Neural crest cell (in vitro differentiated cells): Measurements from ENCODE around the gene SCARB1. TPM values are rescaled to one million over a fixed set of nuclear protein-coding genes. Genes with fewer than 3 reads are reported as not detected.

Experiments
- DNase-seq: peaks from one replicate; pipeline ENCODE4 v3.0.0; 2021; ENCODE audit warnings: low read depth, mixed read lengths, low spot score
- H3K27ac Mint-ChIP-seq: one replicate; pipeline ENCODE4 v1.8.0; 2021; ENCODE audit warnings: mild to moderate bottlenecking, mixed read lengths; ENCODE audit not compliant: unreplicated experiment
- H3K27me3 Mint-ChIP-seq: 2 replicates; pipeline ENCODE4 v1.8.0; 2021; ENCODE audit warnings: low read depth, mild to moderate bottlenecking, mixed read lengths
- H3K36me3 Mint-ChIP-seq: 2 replicates; pipeline ENCODE4 v1.8.0; 2021; ENCODE audit warnings: low read depth, mild to moderate bottlenecking, mixed read lengths
- H3K4me1 Mint-ChIP-seq: 2 replicates; pipeline ENCODE4 v1.8.0; 2021; ENCODE audit warnings: mixed read lengths
- H3K4me3 Mint-ChIP-seq: one replicate; pipeline ENCODE4 v1.8.0; 2021; ENCODE audit warnings: mild to moderate bottlenecking, mixed read lengths
- H3K9me3 Mint-ChIP-seq: 2 replicates; pipeline ENCODE4 v1.8.0; 2021; ENCODE audit warnings: mixed read lengths
- total RNA-seq: library from RNA; stranded (reverse); gene quantifications from 2 replicates; pipeline ENCODE4 v1.2.1, GENCODE V29; 2021
- TF ChIP-seq, protein P1 (sequence below): fragments of 200-600 bp; sonication (generic); conservative IDR thresholded peaks from 2 replicates; pipeline ENCODE4 v1.5.0; 2021; ENCODE audit warnings: antibody characterized with exemption, mild to moderate bottlenecking

The SCARB1 gene
- total RNA-seq, 1 donor from 2014 or later, result 50.9 TPM

DNA sequence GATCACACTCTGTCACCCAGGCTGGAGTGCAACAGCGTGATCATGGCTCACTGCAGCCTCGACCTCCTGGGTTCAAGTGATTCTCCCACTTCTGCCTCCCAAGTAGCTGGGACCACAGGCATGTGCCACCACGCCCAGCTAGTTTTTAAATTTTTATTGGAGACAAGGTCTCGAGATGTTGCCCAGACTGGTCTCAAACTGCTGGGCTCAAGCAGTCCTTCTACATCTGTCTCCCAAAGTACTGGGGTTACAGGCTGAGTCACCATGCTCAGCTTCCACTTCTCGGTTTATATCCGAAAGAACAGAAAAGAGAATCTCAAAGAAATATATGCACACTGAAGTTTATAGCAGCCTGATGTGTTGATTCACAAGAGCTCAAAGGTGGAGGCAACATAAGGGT, 107.5 kb downstream of the SCARB1 start:
- peaks cover 5% of the 10 kb centered on the region for H3K36me3 Mint-ChIP-seq
- H3K27me3 Mint-ChIP-seq, result peaks cover 20% of the 10 kb centered on the region
- DNase-seq, result no peak
- H3K27ac Mint-ChIP-seq, result no peak overlapping the region
- no peak overlapping the region for H3K4me3 Mint-ChIP-seq
- H3K9me3 Mint-ChIP-seq, result peaks cover 11% of the 10 kb centered on the region
- peaks cover 57% of the 10 kb centered on the region for H3K4me1 Mint-ChIP-seq
- TF ChIP-seq, protein P1, sequence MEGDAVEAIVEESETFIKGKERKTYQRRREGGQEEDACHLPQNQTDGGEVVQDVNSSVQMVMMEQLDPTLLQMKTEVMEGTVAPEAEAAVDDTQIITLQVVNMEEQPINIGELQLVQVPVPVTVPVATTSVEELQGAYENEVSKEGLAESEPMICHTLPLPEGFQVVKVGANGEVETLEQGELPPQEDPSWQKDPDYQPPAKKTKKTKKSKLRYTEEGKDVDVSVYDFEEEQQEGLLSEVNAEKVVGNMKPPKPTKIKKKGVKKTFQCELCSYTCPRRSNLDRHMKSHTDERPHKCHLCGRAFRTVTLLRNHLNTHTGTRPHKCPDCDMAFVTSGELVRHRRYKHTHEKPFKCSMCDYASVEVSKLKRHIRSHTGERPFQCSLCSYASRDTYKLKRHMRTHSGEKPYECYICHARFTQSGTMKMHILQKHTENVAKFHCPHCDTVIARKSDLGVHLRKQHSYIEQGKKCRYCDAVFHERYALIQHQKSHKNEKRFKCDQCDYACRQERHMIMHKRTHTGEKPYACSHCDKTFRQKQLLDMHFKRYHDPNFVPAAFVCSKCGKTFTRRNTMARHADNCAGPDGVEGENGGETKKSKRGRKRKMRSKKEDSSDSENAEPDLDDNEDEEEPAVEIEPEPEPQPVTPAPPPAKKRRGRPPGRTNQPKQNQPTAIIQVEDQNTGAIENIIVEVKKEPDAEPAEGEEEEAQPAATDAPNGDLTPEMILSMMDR, result no peak

DNA sequence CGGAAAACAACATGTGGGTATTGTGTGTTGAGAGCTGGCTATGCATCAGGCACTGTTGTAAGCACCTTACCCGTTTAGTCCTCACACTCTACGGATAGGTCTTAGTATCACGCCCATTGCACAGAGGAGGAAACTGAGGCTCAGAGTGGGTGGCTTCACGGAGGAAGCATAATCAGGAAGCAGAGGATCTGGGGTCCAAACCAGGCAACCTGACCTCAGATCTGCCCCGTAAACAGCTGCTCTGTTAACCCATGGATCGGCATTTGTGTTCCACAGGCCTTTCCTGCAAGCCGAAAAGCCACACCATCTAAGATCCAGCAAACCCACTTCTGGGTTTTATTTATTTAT, 107.9 kb downstream of the SCARB1 start:
- peaks cover 60% of the 10 kb centered on the region for H3K4me1 Mint-ChIP-seq
- DNase-seq, result no peak
- H3K4me3 Mint-ChIP-seq, result no peak overlapping the region
- TF ChIP-seq, protein P1, result no peak
- H3K9me3 Mint-ChIP-seq, result peaks cover 11% of the 10 kb centered on the region
- H3K27me3 Mint-ChIP-seq, result peaks cover 20% of the 10 kb centered on the region
- peaks cover 5% of the 10 kb centered on the region for H3K36me3 Mint-ChIP-seq
- H3K27ac Mint-ChIP-seq, result no peak overlapping the region

DNA sequence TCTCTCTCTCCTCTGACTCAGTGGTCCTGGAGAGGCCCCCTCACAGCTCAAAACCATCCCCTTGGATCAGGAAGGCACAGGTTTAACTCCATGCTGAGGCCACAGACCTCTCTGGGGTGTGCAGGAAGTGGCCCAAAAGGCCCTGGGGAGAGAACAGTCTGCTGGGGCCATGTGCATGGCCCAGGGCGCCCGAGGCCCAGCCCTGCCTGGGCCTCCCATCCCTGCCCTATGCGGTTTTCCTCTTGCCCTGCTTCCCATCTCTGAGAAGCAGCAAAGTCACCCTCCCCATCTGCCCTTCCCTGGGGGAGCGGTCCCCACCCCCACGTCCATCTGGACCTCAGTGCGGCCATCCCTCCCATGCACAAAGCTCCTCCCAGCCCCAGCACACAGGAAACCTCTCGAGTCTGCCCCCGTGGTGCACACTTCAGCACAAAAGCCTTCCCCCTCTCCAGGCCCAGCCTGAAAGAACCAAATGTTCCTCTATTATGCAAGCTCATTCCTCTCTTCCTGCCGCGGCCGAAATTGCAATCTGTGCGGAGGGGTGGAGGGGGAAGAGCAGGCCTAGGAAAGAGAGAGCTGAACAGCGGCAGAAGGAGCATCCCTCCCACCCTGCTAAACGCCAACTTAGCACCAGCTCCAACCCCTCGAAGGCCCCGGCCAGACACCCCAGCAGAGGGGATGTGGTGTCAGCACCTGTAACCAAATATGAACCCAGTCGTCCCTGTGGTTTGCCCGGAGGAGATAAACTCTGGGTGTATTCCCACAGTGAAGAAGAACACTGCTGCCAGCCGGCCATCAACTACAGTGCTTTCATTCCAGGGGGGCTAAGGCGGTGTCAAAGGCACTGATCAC, 108.5 kb downstream of the SCARB1 start:
- Mint-ChIP-seq H3K36me3 (peaks cover 5% of the 10 kb centered on the region), H3K4me1 (peaks cover 59% of the 10 kb centered on the region), H3K9me3 (peaks cover 11% of the 10 kb centered on the region), H3K4me3 (peak overlapping the region; percentile 61), H3K27ac (peak overlapping the region; percentile 86), H3K27me3 (peaks cover 16% of the 10 kb centered on the region)
- peak; percentile 23 for DNase-seq
- TF ChIP-seq, protein P1, result no peak

DNA sequence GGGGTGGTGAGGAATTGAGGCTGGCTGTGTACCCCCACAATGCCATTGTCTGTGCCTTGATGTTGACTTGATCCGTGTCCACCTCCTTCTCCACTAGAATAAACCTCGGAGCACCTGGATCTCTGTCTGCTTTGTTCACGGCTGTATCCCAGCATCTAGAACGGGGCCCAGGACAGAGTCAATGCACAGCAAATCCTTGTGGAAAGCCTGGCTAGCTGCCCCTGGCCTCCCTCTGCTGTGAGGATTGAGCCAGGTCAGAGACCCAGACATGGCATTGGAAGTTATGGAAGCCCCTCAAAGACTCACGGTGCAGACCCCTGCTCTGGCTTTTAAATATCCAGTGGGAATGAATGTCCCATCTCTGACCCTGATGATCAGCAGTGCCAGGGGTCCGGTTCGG, 109.2 kb downstream of the SCARB1 start:
- Mint-ChIP-seq H3K4me1 (peaks cover 61% of the 10 kb centered on the region), H3K36me3 (peaks cover 5% of the 10 kb centered on the region), H3K4me3 (no peak overlapping the region), H3K27me3 (peaks cover 13% of the 10 kb centered on the region), H3K27ac (no peak overlapping the region), H3K9me3 (peaks cover 11% of the 10 kb centered on the region)
- DNase-seq, result no peak
- TF ChIP-seq, protein P1, result no peak

DNA sequence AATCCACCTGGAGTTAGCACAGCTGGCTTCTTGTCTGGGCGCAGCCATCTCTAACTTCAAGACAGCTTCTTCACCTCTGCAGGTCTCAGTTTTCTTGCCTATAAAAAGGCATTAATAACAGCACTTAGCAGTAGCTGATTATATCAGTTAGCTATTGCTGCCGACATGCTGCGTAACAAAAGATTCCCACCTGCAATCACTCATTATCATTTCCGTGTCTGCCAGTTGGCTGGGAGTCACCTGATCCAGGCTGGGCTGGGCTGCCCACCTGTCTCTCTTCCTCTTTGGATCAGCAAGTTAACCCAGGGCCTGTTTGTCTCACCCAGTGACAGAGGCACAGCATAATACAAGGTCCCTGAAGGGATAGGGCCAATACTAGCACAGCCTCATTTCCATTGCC, 109.7 kb downstream of the SCARB1 start:
- Mint-ChIP-seq H3K27ac (no peak overlapping the region), H3K4me3 (no peak overlapping the region)

More for the DNA sequence above, 109.7 kb downstream of the SCARB1 start:
- Mint-ChIP-seq H3K36me3 (peaks cover 5% of the 10 kb centered on the region), H3K9me3 (peaks cover 11% of the 10 kb centered on the region), H3K27me3 (peaks cover 9% of the 10 kb centered on the region), H3K4me1 (peaks cover 58% of the 10 kb centered on the region)
- TF ChIP-seq, protein P1, result no peak
- no peak for DNase-seq
